Endodermal cell (in vitro differentiated cells): ENCODE data around the gene GNB1L. TPM values are rescaled to one million over a fixed set of nuclear protein-coding genes. Genes with fewer than 3 reads are reported as not detected.

Experiments
- DNase-seq: peaks from one replicate; pipeline ENCODE4 v3.0.0-alpha.2; 2017
- H3K27ac ChIP-seq: 2 replicates; pipeline ENCODE4 v1.5.1; 2013; ENCODE audit warnings: mild to moderate bottlenecking, low read depth, low read length, moderate library complexity
- H3K27me3 ChIP-seq: 2 replicates; pipeline ENCODE4 v1.6.1; 2013; ENCODE audit warnings: mild to moderate bottlenecking, low read length, moderate library complexity; ENCODE audit not compliant: insufficient read depth, control insufficient read depth, poor library complexity, severe bottlenecking
- H3K36me3 ChIP-seq: 2 replicates; pipeline ENCODE4 v1.7.0; 2013; ENCODE audit warnings: mild to moderate bottlenecking, low read length, moderate library complexity; ENCODE audit not compliant: control insufficient read depth, insufficient read depth
- H3K4me1 ChIP-seq: one replicate; pipeline ENCODE4 v1.7.0; 2013; ENCODE audit warnings: low read length; ENCODE audit not compliant: control insufficient read depth, insufficient read depth
- H3K4me3 ChIP-seq: 2 replicates; pipeline ENCODE4 v1.5.1; 2013; ENCODE audit warnings: mild to moderate bottlenecking, low read length, moderate library complexity
- H3K9ac ChIP-seq: 2 replicates; pipeline ENCODE4 v1.6.1; 2013; ENCODE audit warnings: mild to moderate bottlenecking, low read length, moderate library complexity; ENCODE audit not compliant: poor library complexity, severe bottlenecking; ENCODE audit errors: extremely low read depth
- H3K9me3 ChIP-seq: 2 replicates; pipeline ENCODE4 v1.6.1; 2013; ENCODE audit warnings: mild to moderate bottlenecking, low read length, moderate library complexity; ENCODE audit not compliant: control insufficient read depth
- H3K27ac Mint-ChIP-seq: 2 replicates; pipeline ENCODE4 v1.8.0; 2020; ENCODE audit warnings: mixed read lengths
- H3K27me3 Mint-ChIP-seq: 2 replicates; pipeline ENCODE4 v1.8.0; 2021; ENCODE audit warnings: mild to moderate bottlenecking, mixed read lengths; ENCODE audit not compliant: insufficient read depth
- H3K36me3 Mint-ChIP-seq: 2 replicates; pipeline ENCODE4 v1.8.0; 2020; ENCODE audit warnings: low read depth, mixed read lengths
- H3K4me1 Mint-ChIP-seq: 2 replicates; pipeline ENCODE4 v1.8.0; 2020; ENCODE audit warnings: mixed read lengths
- H3K4me3 Mint-ChIP-seq: 2 replicates; pipeline ENCODE4 v1.8.0; 2020; ENCODE audit warnings: mild to moderate bottlenecking, moderate library complexity, mixed read lengths
- H3K9me3 Mint-ChIP-seq: 2 replicates; pipeline ENCODE4 v1.8.0; 2020; ENCODE audit warnings: mild to moderate bottlenecking, mixed read lengths
- CTCF ChIP-seq: fragments of 200-600 bp; sonication (generic); conservative IDR thresholded peaks from 2 replicates; pipeline ENCODE4 v1.5.0; 2021; ENCODE audit warnings: antibody characterized with exemption, mild to moderate bottlenecking
- WGBS, 2 experiments: methylation state at CpG; one replicate each; pipeline versions ENCODE4 v1.1.5 to v1.1.7; 2013; ENCODE audit warnings: missing lambda C conversion rate in 2 of 2, mixed read lengths in 1 of 2; ENCODE audit not compliant: insufficient coverage in 1 of 2, insufficient read length in 1 of 2; 5-methylcytosine and 5-hydroxymethylcytosine counted together
- total RNA-seq, 2 donors: library from RNA; stranded (reverse); fragmentation: NEBNext Ultra II Directional in 1 of 2; extraction: Animal tissue kit (Norgen Biotek cat#: 25700) in 1 of 2; gene quantifications; 2 replicates in 1 of 2; 3 replicates in 1 of 2; pipeline ENCODE4 v1.2.1, GENCODE V29; 2021

The GNB1L gene
- total RNA-seq, 2 donors from 2014 or later: 9.5 to 12.2 TPM

- peaks cover 39% of the 10 kb centered on the region for H3K27me3 Mint-ChIP-seq
- Histone ChIP-seq H3K36me3 (no peaks in the 10 kb centered on the region), H3K27me3 (peaks cover 38% of the 10 kb centered on the region), H3K4me3 (no peak overlapping the region), H3K9me3 (no peaks in the 10 kb centered on the region), H3K27ac (peak overlapping the region; percentile 76), H3K9ac (no peak overlapping the region), H3K4me1 (peaks cover 19% of the 10 kb centered on the region)
- no peak for TF ChIP-seq CTCF
- H3K9me3 Mint-ChIP-seq: no peaks in the 10 kb centered on the region
- no peak overlapping the region for H3K27ac Mint-ChIP-seq
- no peaks in the 10 kb centered on the region for H3K36me3 Mint-ChIP-seq
- DNase-seq: no peak
- no peak overlapping the region for H3K4me3 Mint-ChIP-seq
- peaks cover 16% of the 10 kb centered on the region for H3K4me1 Mint-ChIP-seq
- 66 to 81% methylated on average over 15 to 24 of the region's 24 CpGs for WGBS, 2 experiments
Measured at GRCh38 chr22:19892257-19892879, 37.7 kb upstream of the GNB1L start.

GRCh38 chr22:19891317-19892256 is 36.9 kb upstream of the GNB1L start:
- no peaks in the 10 kb centered on the region for H3K36me3 ChIP-seq
- H3K4me3 ChIP-seq: no peak overlapping the region
- peak overlapping the region; percentile 76 for H3K27ac ChIP-seq
- WGBS, 2 experiments: 40 to 44% methylated on average over 25 to 32 of the region's 32 CpGs
- Mint-ChIP-seq H3K4me3 (no peak overlapping the region), H3K27me3 (peaks cover 39% of the 10 kb centered on the region), H3K4me1 (peaks cover 16% of the 10 kb centered on the region), H3K36me3 (no peaks in the 10 kb centered on the region), H3K9me3 (no peaks in the 10 kb centered on the region), H3K27ac (peak overlapping the region; percentile 52)
- H3K4me1 ChIP-seq: peaks cover 19% of the 10 kb centered on the region
- TF ChIP-seq CTCF: no peak
- H3K9me3 ChIP-seq: no peaks in the 10 kb centered on the region
- no peak overlapping the region for H3K9ac ChIP-seq
- H3K27me3 ChIP-seq: peaks cover 38% of the 10 kb centered on the region
- peak; percentile 90 for DNase-seq

GRCh38 chr22:19890502-19891316 is 36.0 kb upstream of the GNB1L start:
- H3K4me1 Mint-ChIP-seq: peaks cover 16% of the 10 kb centered on the region
- peak overlapping the region; percentile 60 for H3K27ac ChIP-seq
- no peak overlapping the region for H3K4me3 ChIP-seq
- no peaks in the 10 kb centered on the region for H3K9me3 ChIP-seq
- H3K9me3 Mint-ChIP-seq: no peaks in the 10 kb centered on the region
- no peak overlapping the region for H3K9ac ChIP-seq
- H3K4me1 ChIP-seq: peaks cover 19% of the 10 kb centered on the region
- no peaks in the 10 kb centered on the region for H3K36me3 ChIP-seq
- peaks cover 39% of the 10 kb centered on the region for H3K27me3 Mint-ChIP-seq
- H3K27me3 ChIP-seq: peaks cover 38% of the 10 kb centered on the region
- TF ChIP-seq CTCF: no peak
- H3K27ac Mint-ChIP-seq: peak overlapping the region; percentile 52
- WGBS, 2 experiments: 89 to 94% methylated on average over 13 to 20 of the region's 20 CpGs
- no peak overlapping the region for H3K4me3 Mint-ChIP-seq
- DNase-seq: no peak
- no peaks in the 10 kb centered on the region for H3K36me3 Mint-ChIP-seq
